GM19328 (cell line): ENCODE data around the gene SETD7.
A peak's percentile ranks its signal among the peaks of the same experiment; 100 is the strongest.

ENCODE experiments used
- ATAC-seq: cut with Tn5 transposase; IDR thresholded peaks from one replicate; pipeline ENCODE4 v1.9.1; 2021; ENCODE audit warnings: mild to moderate bottlenecking, moderate library complexity; ENCODE audit not compliant: unreplicated experiment

The SETD7 gene

DNA sequence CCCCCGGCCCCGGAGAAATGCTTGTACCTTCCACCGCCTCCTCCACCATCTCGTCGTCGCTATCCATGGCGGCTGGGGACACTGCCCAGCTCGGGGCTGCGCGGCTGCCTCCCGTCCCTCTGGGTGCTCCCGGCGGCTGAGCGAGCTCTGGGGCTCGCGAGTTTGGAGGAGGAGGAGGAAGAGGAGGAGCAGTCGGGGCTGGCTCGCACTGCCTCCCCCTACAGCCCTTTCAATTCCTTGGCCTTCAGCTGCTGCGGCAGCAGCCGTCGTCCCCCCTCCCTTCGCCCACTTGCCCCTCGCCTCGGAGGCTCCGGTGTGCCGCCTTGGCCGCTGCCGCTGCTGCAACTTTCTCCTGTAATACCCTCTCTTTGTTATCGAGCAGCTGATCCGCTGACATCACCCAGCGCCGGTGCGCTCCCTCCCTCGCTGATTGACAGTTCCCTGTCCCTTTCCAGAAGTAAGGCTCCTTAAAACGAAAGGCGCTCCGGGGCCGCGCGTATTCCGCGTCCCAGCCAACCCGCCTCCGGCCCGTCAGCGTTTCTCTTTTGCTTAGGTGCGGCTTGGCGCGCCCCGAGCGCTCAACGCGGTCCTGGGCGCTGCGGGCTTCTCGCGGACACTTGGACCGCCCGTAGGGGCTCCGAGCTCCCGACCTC is at the start of gene SETD7:
Gene SETD7, minus strand, starts transcription at position 149 of the 653 bp plus-strand sequence. Its CDS starts 82 bp downstream, at position 67.
- ATAC-seq: peak; percentile 25

DNA sequence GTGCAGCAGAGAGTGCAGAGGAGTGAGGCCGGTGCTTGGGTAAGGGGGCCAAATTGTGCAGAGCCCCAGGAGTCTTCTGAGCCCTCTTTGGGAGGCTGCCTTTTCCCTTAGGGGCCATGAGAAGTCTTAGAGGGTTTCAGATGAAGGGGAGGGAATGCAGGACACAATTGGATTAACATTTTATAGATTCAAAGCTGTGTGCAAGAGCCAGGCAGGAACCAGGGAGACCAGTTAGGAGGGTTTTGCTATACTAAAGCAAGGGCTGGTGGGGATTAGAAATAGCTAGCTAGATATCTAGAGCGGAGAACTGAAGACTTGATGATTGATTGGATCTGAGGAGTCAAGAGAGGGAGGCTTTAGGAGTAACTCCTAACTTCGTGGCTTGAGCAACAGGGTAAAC is 49.5 kb upstream of the SETD7 start:
- ATAC-seq: no peak

GRCh38 chr4:139603576-139604410 is 47.8 kb upstream of the SETD7 start:
- no peak for ATAC-seq

- ATAC-seq: no peak
These were observed 46.8 kb upstream of the SETD7 start for GRCh38 chr4:139602776-139603360.

GRCh38 chr4:139600662-139601061 is 44.6 kb upstream of the SETD7 start:
- no peak for ATAC-seq

DNA sequence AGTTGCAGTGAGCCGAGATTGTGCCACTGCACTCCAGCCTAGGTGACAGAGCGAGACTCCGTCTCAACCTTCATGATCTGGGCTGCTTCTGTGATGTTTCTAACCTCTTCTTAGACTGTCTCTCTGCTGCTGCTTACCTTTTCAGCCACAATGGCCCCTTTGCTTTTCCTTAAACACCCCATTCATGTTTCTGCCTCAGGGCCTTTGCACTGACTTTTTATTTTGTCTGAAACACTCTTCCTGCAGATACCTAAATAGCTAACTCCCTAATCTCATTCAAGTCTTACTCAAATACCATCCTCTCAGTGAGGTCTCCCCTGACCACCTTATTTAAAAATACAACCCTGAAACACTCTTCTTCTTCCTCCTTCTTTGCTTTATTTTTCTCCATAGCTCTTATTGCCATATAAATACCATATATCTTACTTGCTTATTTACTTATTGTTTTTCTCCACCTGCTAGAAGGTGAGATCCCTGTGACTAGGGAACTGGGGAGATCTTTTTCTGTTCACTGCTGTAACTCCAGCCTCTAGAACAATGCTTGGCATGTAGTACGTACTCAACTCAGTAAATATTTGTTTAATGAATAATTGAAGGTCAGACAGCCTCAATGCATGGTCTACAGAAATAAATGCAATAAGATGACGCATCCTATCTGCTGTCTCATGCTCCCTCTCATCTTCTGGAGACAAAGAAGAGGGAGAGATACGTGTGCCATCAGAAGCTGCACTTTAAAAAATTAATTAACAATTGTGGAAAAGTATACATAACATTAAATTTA is 43.8 kb upstream of the SETD7 start:
- no peak for ATAC-seq

GRCh38 chr4:139599076-139599475 is 43.1 kb upstream of the SETD7 start:
- no peak for ATAC-seq

GRCh38 chr4:139596684-139597279 is 40.8 kb upstream of the SETD7 start:
- ATAC-seq: no peak

DNA sequence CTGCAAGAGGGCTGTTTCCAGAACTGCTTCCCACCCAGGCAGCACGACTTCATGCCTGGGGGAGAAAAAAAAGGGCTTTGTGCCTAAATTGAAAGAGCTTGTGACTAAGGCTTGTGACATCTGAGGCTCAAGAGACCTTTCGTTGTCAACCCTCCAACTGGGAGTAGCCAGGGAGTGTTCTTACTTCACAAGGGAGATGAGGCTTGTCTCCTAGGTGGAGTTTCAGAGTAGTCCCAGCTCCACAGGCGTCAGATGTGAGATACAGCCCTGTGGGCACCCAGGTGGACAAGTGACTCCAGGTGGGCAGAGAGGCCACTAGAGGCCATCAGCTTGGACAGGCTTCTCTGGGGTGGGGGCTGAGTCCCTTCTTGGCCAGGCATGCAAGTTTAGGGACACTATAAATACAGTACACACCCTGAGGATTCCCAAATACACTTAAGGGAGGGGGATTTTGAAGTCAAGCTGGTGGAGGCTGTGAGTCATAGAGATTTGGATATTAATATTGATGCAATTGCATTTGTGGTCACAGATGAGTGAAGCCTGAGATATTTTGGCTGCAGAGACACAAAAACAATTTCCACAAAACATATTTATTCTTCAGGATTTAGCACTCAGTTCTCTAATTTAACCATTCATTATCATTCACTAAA is 40.1 kb upstream of the SETD7 start:
- ATAC-seq: no peak

DNA sequence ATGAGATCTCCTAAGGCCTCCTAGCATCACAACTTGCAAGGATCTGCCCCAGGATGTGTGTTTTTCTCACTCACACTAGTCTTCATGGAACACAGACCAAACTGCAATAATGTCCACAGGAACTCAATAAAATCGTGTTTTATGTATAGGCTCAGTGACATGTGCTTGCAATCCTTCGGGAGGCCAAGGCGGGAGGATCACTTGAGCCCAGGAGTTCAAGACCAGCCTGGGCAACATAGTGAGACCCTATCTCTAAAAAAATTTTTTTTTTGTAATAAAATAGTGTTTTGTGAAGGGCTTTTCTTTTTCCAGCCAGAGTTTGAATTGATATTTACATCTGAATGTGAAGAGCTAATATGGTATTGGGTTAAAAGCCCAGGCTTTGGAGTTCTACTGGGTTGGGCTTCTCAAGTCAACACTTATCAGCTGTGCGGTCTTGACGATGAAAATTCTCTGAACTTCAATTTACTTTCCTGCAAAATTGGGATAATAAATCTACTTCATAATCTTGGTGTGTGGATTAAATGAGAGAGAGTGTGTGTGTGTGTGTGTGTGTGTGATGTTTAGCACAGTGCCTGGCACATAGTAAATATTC is 38.7 kb upstream of the SETD7 start:
- no peak for ATAC-seq

DNA sequence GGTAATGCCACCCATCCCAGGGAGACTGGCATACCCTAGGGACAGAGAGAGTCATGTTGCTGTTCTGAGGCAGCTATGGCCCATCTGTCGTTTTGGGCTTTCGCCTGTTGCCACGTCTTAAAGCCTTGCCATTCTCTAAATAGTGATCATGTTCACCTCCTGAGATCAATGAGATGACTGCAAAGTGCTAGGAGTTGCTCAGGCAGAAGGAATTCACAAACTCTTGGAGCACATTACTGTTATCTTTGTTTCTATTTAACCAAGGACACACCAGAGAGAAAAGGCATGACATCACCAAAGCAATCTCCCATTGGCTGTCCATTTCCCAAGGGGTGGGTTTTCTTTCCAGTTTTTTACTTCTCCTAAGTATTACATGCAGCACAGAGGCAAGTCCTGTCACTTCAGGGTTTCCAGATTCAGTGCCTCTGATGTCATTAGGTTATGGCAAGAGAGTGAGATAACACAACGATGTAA is 37.1 kb upstream of the SETD7 start:
- ATAC-seq: no peak

DNA sequence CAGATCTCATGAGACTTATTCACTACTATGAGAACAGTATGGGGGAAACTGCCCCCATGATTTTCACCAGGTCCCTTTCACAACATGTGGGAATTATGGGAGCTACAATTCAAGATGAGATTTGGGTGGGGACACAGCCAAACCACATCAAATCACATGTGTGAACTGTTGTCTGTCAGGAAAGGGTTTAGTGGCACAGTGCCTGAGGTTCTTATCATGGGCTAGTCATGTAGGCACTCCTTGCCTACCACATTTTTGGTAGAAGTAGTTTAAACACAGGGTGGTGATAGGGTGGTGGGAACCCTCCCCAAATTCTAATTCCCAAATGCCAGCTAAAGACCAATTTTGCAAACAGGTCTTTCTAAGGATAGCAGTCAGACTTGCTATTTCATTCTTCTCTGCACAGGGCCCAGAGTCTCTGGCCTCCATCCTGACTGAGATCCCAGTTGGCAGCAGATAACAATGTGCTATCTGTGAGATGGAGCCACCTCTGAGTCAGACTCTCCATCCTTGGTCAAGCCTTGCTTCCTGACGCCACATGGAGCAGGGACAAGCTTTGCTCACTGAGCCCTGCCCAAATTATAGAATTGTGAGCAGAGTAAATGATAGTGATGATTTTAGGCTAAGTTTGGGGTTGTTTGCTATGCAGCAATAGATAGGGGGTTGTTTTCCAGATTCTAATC is 33.5 kb upstream of the SETD7 start:
- no peak for ATAC-seq

GRCh38 chr4:139587446-139587845 is 31.4 kb upstream of the SETD7 start:
- ATAC-seq: no peak

- ATAC-seq: no peak
These were observed 29.5 kb upstream of the SETD7 start for GRCh38 chr4:139585473-139585872.

DNA sequence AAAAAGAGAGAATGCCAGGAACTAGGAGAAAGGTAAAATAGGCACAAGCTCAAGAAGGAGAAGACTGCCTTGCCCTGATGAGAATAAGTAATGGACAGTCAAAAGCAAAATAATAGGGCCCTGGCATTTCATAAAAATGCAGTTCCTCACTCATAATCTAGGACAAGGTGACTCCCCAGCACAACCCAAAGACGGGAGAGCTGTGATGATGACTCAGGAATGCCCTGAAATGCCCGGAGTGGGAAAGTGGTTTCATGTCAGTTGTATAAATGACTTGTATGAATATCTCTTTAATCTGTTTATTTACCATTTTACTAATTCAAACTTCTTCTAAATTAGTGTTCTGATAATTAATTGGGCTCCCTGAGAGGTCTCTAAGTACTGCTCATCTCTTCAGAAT is 28.8 kb upstream of the SETD7 start:
- ATAC-seq: no peak

- ATAC-seq: no peak
These were observed 28.0 kb upstream of the SETD7 start for GRCh38 chr4:139584013-139584412.

- no peak for ATAC-seq
These were observed 26.0 kb upstream of the SETD7 start for GRCh38 chr4:139582044-139582443.

GRCh38 chr4:139581096-139581495 is 25.1 kb upstream of the SETD7 start:
- ATAC-seq: no peak

DNA sequence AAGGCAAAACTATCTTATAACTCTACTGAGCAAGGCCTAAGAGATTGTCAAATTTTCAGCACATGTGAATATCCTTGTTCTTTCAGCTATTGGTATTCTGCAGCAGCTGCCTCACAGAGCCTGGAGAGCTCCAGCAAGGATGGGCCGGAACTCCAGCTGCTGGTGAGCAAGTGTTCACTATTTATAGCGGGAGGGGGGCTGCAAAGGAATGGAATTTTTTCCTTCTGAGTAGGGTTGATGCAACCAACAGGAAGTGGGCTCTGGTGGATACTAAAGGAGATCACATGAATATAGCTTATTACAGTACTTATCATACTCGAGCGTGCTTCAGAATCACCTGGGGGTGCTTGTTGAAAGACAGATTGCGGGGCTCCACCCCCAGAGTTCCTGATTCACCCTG is 20.2 kb upstream of the SETD7 start:
- no peak for ATAC-seq
